Stimulated activated CD4-positive, alpha-beta T cell treated with anti-CD3 and anti-CD28 coated beads, Interleukin-1b, Interleukin-23, amount 100 ng/mL, for 48 hours (primary cell): ENCODE results near the gene BRINP2.

Source experiments
- DNase-seq: peaks from one replicate; pipeline ENCODE4 v3.0.0-alpha.2; 2020

The BRINP2 gene

GRCh38 chr1:177227978-177228692, 57.4 kb downstream of the BRINP2 start:
- DNase-seq = no peak

- no peak for DNase-seq
Measured at GRCh38 chr1:177228693-177229065, 57.9 kb downstream of the BRINP2 start.

GRCh38 chr1:177229781-177230180, 59.0 kb downstream of the BRINP2 start:
- DNase-seq = no peak

- no peak for DNase-seq
Measured at GRCh38 chr1:177230228-177231016, 59.7 kb downstream of the BRINP2 start.

- no peak for DNase-seq
Measured at GRCh38 chr1:177235350-177235749, 64.6 kb downstream of the BRINP2 start.

- DNase-seq = no peak
Measured at GRCh38 chr1:177236962-177237361, 66.2 kb downstream of the BRINP2 start.

GRCh38 chr1:177238967-177239366, 68.2 kb downstream of the BRINP2 start:
- no peak for DNase-seq

GRCh38 chr1:177239792-177240191, 69.0 kb downstream of the BRINP2 start:
- no peak for DNase-seq

- no peak for DNase-seq
Measured at GRCh38 chr1:177243773-177244172, 73.0 kb downstream of the BRINP2 start.

GRCh38 chr1:177246710-177247580, 76.2 kb downstream of the BRINP2 start:
- DNase-seq = no peak

GRCh38 chr1:177247623-177248176, 76.9 kb downstream of the BRINP2 start:
- no peak for DNase-seq

- no peak for DNase-seq
Measured at GRCh38 chr1:177248258-177248657, 77.5 kb downstream of the BRINP2 start.

- no peak for DNase-seq
Measured at GRCh38 chr1:177249231-177249630, 78.5 kb downstream of the BRINP2 start.

GRCh38 chr1:177252877-177253276, 82.1 kb downstream of the BRINP2 start:
- no peak for DNase-seq

- DNase-seq = no peak
Measured at GRCh38 chr1:177255411-177255810, 84.7 kb downstream of the BRINP2 start.

GRCh38 chr1:177256153-177257075, 85.7 kb downstream of the BRINP2 start:
- peak; percentile 2 for DNase-seq

- DNase-seq = no peak
Measured at GRCh38 chr1:177257128-177257527, 86.4 kb downstream of the BRINP2 start.

- no peak for DNase-seq
Measured at GRCh38 chr1:177257576-177257975, 86.8 kb downstream of the BRINP2 start.

GRCh38 chr1:177270863-177271262, 100.1 kb downstream of the BRINP2 start:
- DNase-seq = no peak

- no peak for DNase-seq
Measured at GRCh38 chr1:177273141-177273540, 102.4 kb downstream of the BRINP2 start.

- DNase-seq = no peak
Measured at GRCh38 chr1:177274687-177275211, 104.0 kb downstream of the BRINP2 start.

- no peak for DNase-seq
Measured at GRCh38 chr1:177275736-177276135, 105.0 kb downstream of the BRINP2 start.
